Hair follicular keratinocyte (primary cell): ENCODE data around the gene LMX1A. TPM values are rescaled to one million over a fixed set of nuclear protein-coding genes. Genes with fewer than 3 reads are reported as not detected.

ENCODE experiments used
- total RNA-seq: library from RNA; depleted of rRNA; stranded (reverse); fragments of >200 nt; gene quantifications from 2 replicates; pipeline ENCODE4 v1.2.3, GENCODE V29; 2015

LMX1A gene
- total RNA-seq, result not detected in 2 replicates

DNA sequence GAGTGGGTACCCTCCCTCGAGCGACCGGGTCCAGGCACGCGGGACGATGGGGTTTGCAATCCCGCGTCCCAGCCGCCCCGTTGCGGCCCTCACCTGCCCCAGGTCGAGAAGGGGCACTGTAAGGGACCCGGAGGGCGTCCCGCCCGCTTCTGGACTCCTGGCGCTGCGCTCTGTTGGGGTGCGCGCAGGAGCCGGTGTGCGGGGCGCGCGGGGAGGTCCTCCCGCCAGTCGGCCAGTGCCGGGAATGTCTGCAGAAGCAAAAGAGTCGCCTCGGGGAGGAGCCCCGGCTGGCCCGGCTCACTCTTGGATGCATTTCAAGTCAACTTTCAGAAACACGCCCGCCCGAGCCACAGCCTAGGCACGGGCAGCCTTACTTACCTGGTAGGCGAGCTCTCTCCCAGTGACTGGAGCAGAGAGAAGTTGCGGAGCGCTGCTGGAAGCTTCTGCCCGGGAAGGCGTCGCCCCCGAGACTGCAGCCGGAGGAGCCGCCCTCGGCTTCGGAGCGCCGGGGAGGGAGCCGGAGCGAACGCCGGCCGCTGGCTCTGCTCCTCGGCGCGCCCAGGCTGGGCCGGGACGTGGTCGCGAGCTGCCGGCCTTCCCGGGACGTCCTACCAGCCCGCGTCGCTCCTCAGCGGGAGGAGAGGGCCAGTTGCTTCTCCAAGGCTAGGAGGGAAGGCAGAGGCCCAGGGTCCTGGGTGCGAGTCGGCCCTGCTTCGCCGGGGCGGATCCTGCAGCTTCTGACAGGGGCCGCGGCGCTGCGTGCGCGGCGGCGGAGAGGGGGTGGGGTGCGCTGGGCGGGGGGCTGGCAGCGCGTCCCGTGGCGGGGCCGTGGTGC, at the start of gene LMX1A:
LMX1A (minus strand) TSS at position 739 of the 835 bp plus-strand sequence. CDS start 1,156 bp downstream, outside the sequence.

Other genes with a start within 250 kb of the LMX1A start
- gene RXRG, start 88.4 kb upstream of the LMX1A start, total RNA-seq, result not detected in 2 replicates
- gene LRRC52, start 187.3 kb upstream of the LMX1A start, total RNA-seq, result not detected in 2 replicates